Skeletal muscle satellite cell (primary cell): ENCODE data around the gene WAPL.
A peak's percentile ranks its signal among the peaks of the same experiment; 100 is the strongest.

Source experiments
- H3K27me3 ChIP-seq: 2 replicates; pipeline ENCODE4 v1.7.0; 2013; ENCODE audit warnings: low read length; ENCODE audit not compliant: control insufficient read depth, insufficient read depth
- H3K36me3 ChIP-seq: 2 replicates; pipeline ENCODE4 v1.7.0; 2013; ENCODE audit warnings: mild to moderate bottlenecking, control low read depth, low read length; ENCODE audit not compliant: insufficient read depth
- H3K4me1 ChIP-seq: 2 replicates; pipeline ENCODE4 v1.7.0; 2013; ENCODE audit warnings: low read length; ENCODE audit not compliant: control insufficient read depth, insufficient read depth
- H3K4me2 ChIP-seq: 2 replicates; pipeline ENCODE4 v1.7.0; 2013; ENCODE audit warnings: mild to moderate bottlenecking, low read length
- H3K4me3 ChIP-seq: 2 replicates; pipeline ENCODE4 v1.7.0; 2013; ENCODE audit warnings: low read length
- H3K9ac ChIP-seq: 2 replicates; pipeline ENCODE4 v1.7.0; 2013; ENCODE audit warnings: mild to moderate bottlenecking, low read depth, low read length, moderate library complexity
- H3K9me3 ChIP-seq: replicated peaks from 2 replicates; pipeline ENCODE4 v1.7.0; 2013; ENCODE audit warnings: mild to moderate bottlenecking, control low read depth, low read length

WAPL gene

GRCh38 chr10:86434656-86435055, 86.9 kb downstream of the WAPL start:
- Histone ChIP-seq H3K27me3 (no peaks in the 10 kb centered on the region), H3K9ac (no peak overlapping the region), H3K36me3 (peaks cover 45% of the 10 kb centered on the region), H3K9me3 (no peaks in the 10 kb centered on the region), H3K4me3 (no peak overlapping the region), H3K4me2 (no peak overlapping the region), H3K4me1 (peaks cover 7% of the 10 kb centered on the region)

GRCh38 chr10:86423739-86424138, 97.9 kb downstream of the WAPL start:
- no peaks in the 10 kb centered on the region for H3K4me1 ChIP-seq
- H3K36me3 ChIP-seq, result no peaks in the 10 kb centered on the region
- peaks cover 15% of the 10 kb centered on the region for H3K27me3 ChIP-seq
- H3K4me2 ChIP-seq, result no peak overlapping the region
- no peak overlapping the region for H3K9ac ChIP-seq
- no peaks in the 10 kb centered on the region for H3K9me3 ChIP-seq
- no peak overlapping the region for H3K4me3 ChIP-seq

DNA sequence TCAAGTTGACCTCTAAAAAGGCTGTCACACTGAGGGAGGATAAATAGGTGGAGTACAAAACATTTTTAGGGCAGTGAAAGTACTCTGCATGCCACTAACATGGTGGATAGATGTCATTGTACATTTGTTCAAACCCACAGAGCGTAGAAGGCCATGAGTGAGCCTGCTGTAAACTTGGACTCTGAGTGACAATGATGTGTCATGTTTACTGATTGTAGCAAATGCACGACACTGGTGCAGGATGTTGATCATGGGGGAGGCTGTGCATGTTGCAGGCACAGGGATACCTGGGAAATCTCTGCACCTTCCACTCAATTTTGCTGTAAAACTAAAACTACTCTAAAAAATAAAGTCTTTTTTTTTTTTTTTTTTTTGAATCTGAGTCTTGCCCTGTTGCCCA, 102.5 kb downstream of the WAPL start:
- Histone ChIP-seq H3K36me3 (no peaks in the 10 kb centered on the region), H3K4me1 (no peaks in the 10 kb centered on the region), H3K4me3 (no peak overlapping the region), H3K4me2 (no peak overlapping the region), H3K27me3 (peaks cover 22% of the 10 kb centered on the region), H3K9ac (no peak overlapping the region), H3K9me3 (no peaks in the 10 kb centered on the region)

- Histone ChIP-seq H3K4me1 (peaks cover 15% of the 10 kb centered on the region), H3K4me3 (no peak overlapping the region), H3K9ac (no peak overlapping the region), H3K4me2 (no peak overlapping the region), H3K36me3 (no peaks in the 10 kb centered on the region), H3K9me3 (peaks cover 4% of the 10 kb centered on the region), H3K27me3 (peaks cover 14% of the 10 kb centered on the region)
Observed at GRCh38 chr10:86415583-86415982, 106.0 kb downstream of the WAPL start.

DNA sequence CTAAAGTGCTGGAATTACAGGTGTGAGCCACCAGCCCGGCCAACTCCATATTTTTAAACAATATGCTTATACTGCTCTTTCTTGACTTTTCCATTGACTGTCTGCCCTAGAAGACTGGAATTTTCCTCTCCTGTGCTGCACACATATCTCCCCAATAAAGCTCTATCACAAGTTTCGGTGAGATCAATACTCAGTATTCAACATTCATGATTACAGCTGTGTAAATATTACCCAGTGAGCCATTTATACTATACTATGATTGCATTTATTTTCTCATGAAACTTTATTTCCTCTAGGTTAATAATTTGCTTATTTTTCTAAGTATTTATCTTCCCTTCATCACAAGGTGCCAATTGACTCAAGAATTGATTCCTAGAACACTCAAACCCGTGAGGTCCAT, 106.5 kb downstream of the WAPL start:
- Histone ChIP-seq H3K4me1 (peaks cover 15% of the 10 kb centered on the region), H3K9ac (no peak overlapping the region), H3K4me3 (no peak overlapping the region), H3K9me3 (peaks cover 5% of the 10 kb centered on the region), H3K36me3 (no peaks in the 10 kb centered on the region), H3K4me2 (no peak overlapping the region), H3K27me3 (peaks cover 10% of the 10 kb centered on the region)

DNA sequence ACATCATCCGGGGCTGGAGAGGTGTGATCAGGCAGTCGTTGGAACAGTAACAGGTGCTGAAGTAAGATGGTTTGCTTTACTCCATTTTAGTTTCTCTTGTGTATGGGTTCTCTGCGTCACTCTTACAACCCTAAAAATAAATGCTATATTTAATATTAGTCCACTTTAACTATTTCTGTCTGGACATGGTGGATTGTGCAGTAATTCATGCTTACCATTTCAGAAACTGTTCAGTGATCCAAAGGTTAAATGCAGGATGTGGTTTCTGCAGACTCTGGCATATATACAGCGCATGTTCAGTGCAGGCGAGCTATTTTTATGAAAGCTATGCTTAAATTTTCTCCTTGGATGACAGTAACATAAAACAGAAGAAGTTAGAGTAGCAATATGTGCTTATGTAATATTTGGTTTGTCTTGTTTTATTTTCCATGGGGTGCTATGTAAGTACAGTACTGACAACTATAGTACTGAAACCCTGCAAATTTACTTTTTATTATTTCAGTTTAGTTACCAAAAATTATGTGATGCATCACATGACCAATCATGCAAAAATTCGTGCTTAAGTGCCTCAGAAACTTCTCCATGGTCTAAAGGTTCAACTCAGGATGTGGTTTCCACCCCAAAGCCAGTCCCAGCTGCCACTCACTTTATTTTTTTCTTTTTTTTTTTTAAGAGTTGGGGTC, 108.4 kb downstream of the WAPL start:
- H3K9ac ChIP-seq, result no peak overlapping the region
- peaks cover 15% of the 10 kb centered on the region for H3K4me1 ChIP-seq
- no peak overlapping the region for H3K4me3 ChIP-seq
- H3K9me3 ChIP-seq, result peaks cover 5% of the 10 kb centered on the region
- no peak overlapping the region for H3K4me2 ChIP-seq
- no peaks in the 10 kb centered on the region for H3K36me3 ChIP-seq
- peaks cover 7% of the 10 kb centered on the region for H3K27me3 ChIP-seq

DNA sequence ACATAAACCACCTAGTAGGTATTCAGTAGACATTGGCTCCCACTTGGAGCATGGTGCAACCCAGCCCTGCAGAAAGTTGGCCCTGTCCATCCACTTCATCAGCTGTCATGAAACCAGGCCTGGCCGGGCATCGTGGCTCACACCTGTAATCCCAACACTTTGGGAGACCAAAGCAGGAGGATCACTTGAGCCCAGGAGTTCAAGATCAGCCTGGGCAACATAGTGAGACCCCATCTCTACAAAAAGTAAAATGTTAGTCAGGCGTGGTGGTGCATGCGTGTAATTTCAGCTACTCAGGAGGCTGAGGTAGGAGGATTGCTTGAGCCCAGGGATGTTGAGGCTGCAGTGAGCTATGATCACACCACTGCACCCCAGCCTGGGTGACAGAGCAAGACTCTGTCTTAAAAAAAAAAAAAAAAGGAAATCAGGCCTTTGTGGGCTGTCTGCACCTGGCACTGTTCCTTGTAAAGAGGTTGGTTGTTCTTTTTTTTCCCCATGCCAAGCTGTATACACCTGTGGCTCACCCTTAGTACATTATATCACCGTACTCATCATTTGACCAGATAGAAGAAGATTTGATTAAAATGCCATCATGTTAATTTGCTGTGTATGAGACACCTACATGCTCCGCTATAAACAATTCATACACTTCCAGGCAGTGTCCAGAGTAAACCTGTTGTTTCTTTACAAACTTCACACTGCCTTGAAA, 109.6 kb downstream of the WAPL start:
- Histone ChIP-seq H3K36me3 (no peaks in the 10 kb centered on the region), H3K27me3 (peaks cover 3% of the 10 kb centered on the region), H3K9ac (no peak overlapping the region), H3K4me1 (peaks cover 15% of the 10 kb centered on the region), H3K4me2 (peak overlapping the region; percentile 33), H3K9me3 (peaks cover 5% of the 10 kb centered on the region), H3K4me3 (peak overlapping the region; percentile 11)

DNA sequence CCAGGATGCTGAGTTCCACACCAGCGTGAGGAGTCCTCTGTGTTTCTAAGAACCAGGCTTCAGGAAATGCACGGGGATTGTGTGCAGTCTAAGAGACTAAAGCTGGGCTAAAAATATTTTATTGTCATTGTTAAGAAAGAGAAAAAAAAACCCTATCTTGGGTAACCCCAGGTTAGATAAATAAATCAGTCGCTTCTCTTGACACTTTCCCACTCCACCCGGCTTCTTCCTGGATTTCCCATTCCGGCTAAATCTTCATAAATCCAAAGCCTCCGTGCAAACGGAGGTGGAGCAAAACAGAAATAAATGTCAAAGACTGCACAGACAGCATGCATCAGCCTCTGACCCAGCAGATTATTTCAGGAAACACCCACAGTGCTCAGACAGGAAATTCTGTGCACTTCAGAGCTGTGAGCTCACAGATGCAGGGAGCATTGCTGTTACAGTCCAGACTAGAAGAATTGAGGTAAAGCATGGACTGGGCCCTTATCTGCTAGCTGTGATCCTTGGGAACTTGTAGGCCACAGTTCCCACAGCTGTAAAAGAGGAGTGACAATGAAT, 110.2 kb downstream of the WAPL start:
- Histone ChIP-seq H3K4me1 (peaks cover 15% of the 10 kb centered on the region), H3K27me3 (peaks cover 3% of the 10 kb centered on the region), H3K4me2 (peak overlapping the region; percentile 33), H3K4me3 (peak overlapping the region; percentile 11), H3K36me3 (no peaks in the 10 kb centered on the region), H3K9me3 (peaks cover 5% of the 10 kb centered on the region), H3K9ac (no peak overlapping the region)

- Histone ChIP-seq H3K4me3 (no peak overlapping the region), H3K9me3 (peaks cover 5% of the 10 kb centered on the region), H3K4me1 (peaks cover 15% of the 10 kb centered on the region), H3K4me2 (no peak overlapping the region), H3K36me3 (no peaks in the 10 kb centered on the region), H3K9ac (no peak overlapping the region), H3K27me3 (peaks cover 2% of the 10 kb centered on the region)
Observed at GRCh38 chr10:86410542-86411124, 111.0 kb downstream of the WAPL start.

DNA sequence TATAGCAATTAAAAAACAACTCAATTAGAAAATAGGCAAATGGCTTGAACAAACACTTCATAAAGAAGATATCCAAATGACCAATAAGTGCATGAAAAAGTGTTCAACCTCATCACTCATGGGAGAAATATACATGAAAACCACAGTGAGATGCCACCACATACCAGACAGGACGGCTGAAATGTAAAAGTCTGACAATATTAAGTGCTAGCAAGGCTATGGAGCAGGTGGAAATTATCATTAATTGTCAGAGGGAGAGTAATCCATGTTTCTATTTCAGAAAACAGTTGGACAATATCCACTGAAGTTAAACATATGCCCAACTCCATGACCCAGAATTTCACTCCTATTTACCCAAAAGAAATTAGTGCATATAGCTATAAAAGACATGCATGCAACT, 112.4 kb downstream of the WAPL start:
- peaks cover 5% of the 10 kb centered on the region for H3K9me3 ChIP-seq
- no peaks in the 10 kb centered on the region for H3K27me3 ChIP-seq
- H3K9ac ChIP-seq, result no peak overlapping the region
- H3K4me2 ChIP-seq, result no peak overlapping the region
- H3K4me3 ChIP-seq, result no peak overlapping the region
- no peaks in the 10 kb centered on the region for H3K36me3 ChIP-seq
- H3K4me1 ChIP-seq, result peaks cover 15% of the 10 kb centered on the region

- Histone ChIP-seq H3K4me1 (peaks cover 29% of the 10 kb centered on the region), H3K9ac (no peak overlapping the region), H3K4me2 (no peak overlapping the region), H3K4me3 (no peak overlapping the region), H3K36me3 (no peaks in the 10 kb centered on the region), H3K9me3 (no peaks in the 10 kb centered on the region), H3K27me3 (peaks cover 6% of the 10 kb centered on the region)
Observed at GRCh38 chr10:86403183-86403797, 118.3 kb downstream of the WAPL start.
